Hippocampal formation (tissue), 2 donors: ENCODE data around the gene CCER1.
"Not testable (repeated sequence)": the region's sequence is repeated elsewhere in the genome, so short reads cannot be mapped to it uniquely, and the experiment has no call there.

Source experiments
- DNase-seq, 2 donors: peaks; one replicate each; lab custom pipeline; 2025; lab: John Stamatoyannopoulos, UW

Gene CCER1

DNA sequence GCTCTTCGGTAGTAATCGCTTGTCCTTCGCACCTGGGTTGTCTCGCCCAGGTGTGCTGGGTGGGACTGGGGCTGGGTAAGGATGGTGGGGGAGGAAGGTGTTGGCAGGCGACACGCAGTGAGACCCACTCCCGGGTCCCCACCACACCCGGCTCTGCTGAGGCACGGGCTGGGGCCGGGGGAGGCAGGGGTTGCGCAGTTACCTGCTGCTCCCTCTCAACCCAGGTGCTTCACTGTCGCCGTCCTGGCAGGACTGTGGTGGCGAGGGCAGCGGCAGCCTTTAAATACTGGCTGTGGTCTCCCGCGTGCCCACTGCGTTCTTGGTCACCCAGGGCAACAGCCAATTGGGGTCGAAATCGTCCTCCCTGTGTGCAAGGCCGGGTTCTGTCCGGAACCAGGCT, at the start of gene CCER1:
Gene CCER1 (minus strand): TSS at position 256 of the 400 bp plus-strand sequence. CDS start 434 bp downstream, outside the sequence.
- DNase-seq, result no peak

- no peak for DNase-seq
Observed at GRCh38 chr12:91003737-91004136, 48.8 kb upstream of the CCER1 start.

- DNase-seq, result no peak
Observed at GRCh38 chr12:91001306-91001705, 46.3 kb upstream of the CCER1 start.

GRCh38 chr12:90999966-91000365, 45.0 kb upstream of the CCER1 start:
- no peak for DNase-seq

DNA sequence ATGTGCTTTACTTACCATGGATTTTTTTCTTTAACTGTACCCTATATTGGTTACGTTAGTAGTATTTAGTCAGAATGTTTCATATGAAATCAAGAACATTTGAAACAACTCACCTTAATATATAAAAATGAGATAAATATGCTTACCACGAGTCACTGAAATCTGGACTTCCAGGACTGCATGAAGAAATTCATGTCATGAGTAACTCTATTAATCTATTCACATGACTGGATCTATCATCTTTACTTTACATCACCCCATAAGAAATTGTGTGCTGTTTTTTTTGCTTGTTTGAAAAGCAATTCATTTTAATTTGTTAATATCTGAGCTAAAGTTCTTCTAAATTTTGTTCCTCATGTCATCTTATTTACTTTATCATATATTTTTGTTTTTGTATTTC, 44.6 kb upstream of the CCER1 start:
- DNase-seq, result no peak

GRCh38 chr12:90995010-90995409, 40.0 kb upstream of the CCER1 start:
- no peak for DNase-seq

DNA sequence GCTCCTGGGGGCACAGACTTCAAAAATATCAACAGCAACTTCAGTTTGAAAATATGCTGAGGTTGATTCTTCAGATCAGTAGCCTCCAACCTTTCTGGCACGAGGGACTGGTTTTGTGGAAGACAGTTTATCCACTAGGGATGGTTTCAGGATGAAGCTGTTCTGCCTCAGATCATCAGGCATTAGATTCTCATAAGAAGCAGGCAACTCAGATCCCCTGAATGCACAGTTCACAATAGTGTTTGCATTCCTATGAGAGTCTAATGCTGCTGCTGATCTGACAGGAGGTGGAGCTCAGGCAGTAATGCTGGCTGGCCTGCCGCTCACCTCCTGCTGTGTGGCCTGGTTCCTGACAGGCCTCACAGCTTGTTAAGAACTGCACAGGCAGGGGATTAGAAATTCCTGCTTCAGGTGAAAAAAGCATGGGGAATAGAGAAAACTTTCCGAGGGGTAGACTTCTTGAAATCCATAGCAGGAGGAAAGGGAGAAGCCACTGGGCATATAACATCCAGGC, 37.0 kb upstream of the CCER1 start:
- no peak for DNase-seq

GRCh38 chr12:90990611-90991010, 35.6 kb upstream of the CCER1 start:
- no peak for DNase-seq

GRCh38 chr12:90989686-90990111, 34.7 kb upstream of the CCER1 start:
- no peak for DNase-seq

DNA sequence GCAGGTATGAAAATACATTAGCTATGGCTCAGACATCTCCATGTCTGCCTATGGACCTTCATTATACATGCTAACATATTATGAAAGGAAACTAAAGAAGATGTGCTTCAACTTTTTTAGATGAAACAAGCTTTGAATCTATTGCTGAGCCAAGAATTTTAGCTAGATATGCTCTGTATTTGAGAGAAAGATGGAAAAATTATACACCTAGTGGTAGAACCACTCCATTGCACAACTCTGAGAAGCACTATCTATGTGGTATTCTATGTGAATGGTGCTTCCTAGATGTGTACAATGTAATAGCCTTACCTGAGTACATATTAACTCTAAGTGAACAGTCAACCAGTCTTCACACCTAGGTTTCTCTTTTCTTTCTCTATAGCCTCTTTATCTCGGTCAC, 32.5 kb upstream of the CCER1 start:
- no peak for DNase-seq

DNA sequence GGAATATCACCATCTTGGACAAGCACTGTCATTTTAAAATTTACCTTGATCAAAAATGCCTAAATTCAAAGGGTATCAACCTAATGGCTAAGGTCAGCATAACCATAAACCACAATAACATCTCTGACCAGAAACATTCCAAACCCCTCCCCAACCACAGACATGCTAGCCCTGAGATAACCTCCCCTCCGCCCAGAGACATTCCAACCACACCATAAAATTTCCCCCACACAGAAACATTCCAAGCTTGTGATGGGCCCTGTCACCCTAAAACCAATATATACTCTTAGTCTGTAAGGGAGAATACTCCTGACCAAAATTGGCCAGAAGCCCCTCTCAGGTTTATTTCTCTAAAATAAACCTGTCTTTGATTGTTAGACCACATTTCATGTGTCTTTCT, 32.1 kb upstream of the CCER1 start:
- no peak for DNase-seq

DNA sequence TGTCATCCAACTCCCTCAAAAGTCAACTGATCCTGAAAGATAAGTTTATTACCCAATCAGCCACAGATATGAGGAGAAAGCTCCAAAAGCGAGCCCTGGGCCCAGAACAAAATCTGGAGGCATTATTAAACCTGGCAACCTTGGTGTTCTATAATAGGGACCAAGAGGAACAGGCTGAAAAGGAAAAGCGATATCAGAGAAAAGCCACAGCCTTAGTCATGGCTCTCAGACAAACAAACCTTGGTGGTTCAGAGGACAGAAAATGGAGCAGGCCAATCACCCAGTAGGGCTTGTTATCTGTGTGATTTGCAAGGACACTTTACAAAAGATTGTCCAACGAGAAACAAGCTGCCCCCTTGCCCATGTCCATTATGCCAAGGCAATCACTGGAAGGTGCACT, 30.4 kb upstream of the CCER1 start:
- not testable (repeated sequence) for DNase-seq

DNA sequence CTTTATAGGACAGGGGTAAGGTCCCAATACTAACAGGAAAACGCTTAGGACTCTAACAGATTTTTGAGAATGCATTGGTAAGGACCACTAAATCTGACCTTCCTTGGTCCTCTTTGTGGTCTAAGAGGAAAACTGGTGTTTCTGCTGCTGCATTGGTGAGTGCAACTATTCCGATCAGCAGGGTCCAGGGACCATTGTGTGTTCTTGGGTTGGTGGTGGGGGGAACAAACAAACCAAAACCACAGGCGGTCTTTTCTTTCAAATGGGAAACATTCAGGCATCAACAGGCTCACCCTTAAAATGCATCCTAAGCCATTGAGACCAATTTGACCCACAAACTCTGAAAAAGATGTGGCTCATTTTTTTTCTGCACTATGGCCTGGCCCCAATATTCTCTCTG, 29.1 kb upstream of the CCER1 start:
- DNase-seq, result no peak

- DNase-seq, result no peak
Observed at GRCh38 chr12:90982170-90982569, 27.2 kb upstream of the CCER1 start.

DNA sequence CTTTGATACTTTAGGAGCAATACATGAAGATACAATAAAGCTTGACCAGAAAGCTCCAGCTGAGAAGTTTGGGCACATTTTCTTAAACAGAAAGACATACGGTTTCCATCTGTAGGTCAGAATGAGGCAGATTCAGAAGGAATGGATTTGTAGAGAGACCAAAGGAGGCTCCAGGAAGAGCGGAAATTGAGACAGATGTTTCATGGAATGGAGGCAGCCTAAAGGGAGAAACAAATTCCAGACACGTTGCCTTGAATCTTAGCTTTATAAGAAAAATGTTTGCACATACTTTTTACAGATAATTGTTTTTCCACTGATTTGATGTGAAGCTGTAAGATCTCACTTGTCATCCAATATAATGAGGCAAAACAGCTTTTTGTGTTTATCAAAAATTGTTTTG, 25.0 kb upstream of the CCER1 start:
- no peak for DNase-seq

DNA sequence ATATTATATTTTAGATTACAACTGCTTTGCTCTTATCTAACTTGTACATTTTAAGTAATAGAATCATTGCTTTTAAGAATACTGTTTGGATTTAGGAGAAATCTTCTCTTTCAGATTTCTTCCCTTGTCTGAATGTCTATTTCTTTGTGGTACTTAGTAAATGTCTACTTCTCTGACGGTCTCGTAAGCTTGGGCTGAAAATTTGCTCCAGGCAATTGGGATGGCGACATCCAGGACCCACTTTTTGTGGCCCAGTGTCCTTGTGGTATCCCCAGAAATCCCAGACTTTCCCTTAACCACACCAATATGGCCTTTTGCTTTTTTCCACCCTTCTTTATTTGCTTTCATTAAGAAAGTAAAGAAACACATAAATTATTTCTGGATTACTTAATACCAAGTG, 24.0 kb upstream of the CCER1 start:
- no peak for DNase-seq

GRCh38 chr12:90978117-90978770, 23.3 kb upstream of the CCER1 start:
- peak in 1 of 2 donors; percentile 30 for DNase-seq

GRCh38 chr12:90977224-90977623, 22.2 kb upstream of the CCER1 start:
- DNase-seq, result no peak

- DNase-seq, result no peak
Observed at GRCh38 chr12:90974286-90974685, 19.3 kb upstream of the CCER1 start.

DNA sequence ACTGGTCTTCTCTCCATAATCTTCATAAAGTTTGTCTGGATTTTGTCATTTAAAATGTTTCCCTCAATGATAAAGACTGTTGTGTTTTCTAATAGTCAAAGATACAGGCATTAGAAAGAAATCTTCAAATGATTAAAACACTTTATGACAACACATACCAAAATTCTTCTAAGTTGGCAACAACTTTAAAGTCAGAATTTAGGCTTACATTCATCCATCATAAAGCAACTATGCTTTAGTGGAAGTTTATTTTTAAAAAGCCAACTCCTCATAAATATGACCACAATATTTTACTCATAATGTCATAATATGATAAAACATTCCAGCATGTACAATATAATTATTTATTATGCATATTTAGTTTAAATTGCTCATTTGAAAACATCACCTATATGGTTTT, 17.2 kb upstream of the CCER1 start:
- no peak for DNase-seq

- DNase-seq, result no peak
Observed at GRCh38 chr12:90970911-90971310, 15.9 kb upstream of the CCER1 start.

- DNase-seq, result no peak
Observed at GRCh38 chr12:90970471-90970870, 15.5 kb upstream of the CCER1 start.

- DNase-seq, result no peak
Observed at GRCh38 chr12:90969851-90970250, 14.9 kb upstream of the CCER1 start.

DNA sequence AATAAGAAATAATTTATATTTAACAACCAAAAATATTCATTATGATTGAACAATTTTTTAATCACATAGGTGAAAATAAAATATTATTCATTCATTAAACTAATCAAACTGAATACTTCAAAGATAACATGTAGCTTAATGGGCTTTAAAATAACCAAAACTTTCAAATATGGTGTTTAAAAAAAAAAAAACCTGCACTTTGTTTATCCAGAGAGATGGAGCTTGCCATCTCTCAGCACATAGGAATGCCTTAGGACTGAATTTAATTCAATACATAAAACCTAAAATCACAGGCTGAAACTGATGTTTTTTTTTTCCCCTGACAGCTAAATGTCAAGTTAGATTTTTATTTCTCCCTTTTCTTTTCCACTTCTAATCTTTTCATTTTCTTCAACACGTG, 14.4 kb upstream of the CCER1 start:
- no peak for DNase-seq
